GM19397 (cell line): Measurements from ENCODE around the gene FGF3.

Experiments used
- ATAC-seq: cut with Tn5 transposase; IDR thresholded peaks from one replicate; pipeline ENCODE4 v1.9.1; 2021; ENCODE audit warnings: mild to moderate bottlenecking, moderate library complexity; ENCODE audit not compliant: unreplicated experiment

The FGF3 gene

DNA sequence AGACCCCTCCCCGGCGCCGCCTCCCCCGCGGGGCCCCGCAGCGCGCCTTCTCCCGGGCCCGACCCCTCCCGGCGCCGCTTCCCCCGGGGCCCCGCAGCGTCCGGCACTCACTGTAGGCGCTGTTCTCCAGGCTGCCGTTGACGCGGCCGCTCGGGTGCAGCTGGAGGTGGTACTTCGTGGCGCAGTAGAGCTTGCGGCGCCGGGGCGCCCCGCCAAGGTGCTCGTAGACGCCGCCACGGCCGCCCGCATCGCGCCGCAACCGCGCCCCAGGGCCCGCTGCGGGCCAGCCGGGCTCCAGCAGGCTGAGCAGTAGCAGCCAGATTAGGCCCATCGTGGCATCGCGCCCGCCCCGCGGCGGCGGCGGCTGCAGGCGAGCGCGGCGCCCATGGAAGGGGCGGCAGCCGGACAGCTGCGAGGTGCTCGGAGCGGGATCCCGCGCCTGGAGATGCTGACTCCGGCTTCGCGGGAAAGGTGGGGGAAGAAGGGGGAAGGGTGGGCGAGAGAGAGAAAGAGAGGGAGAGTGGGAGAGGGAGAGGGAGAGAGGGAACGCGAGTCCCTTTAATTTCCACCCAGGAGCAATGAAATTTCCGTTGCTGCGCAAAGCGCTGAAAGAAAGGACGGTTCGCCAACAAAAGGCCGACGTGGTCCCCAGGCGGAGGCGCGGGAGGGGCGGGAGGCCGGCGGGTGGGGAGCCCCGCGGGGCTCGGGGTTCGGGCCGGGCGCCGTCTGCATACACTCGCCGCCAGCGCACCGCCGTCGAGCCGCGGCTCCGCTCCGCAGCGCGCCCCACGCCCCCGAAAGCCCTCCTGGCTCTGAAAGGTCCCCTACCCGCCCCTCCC, at the start of gene FGF3:
Gene FGF3 (minus strand): TSS at position 814 of the 839 bp plus-strand sequence. CDS start 483 bp downstream, at position 331.
- no peak for ATAC-seq

DNA sequence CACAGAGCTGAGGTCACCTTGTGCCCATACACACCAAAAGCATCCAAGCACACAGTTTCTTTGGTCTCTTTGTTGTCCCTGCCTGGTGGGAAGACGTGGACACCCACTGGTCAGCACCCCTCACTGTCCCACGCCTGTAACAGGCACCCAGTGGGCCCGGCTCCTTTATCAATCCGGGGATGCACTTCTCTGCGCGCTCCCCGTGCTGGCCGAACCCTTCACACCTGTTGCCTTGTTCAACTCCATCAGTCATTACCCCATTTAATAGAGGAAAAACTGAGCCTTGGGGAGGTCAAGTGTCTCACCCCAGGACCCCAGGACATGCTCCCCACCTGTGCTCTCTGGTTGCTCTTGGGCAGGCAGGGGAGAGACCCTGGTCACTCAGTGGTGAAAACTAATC, 49.7 kb upstream of the FGF3 start:
- ATAC-seq: no peak

DNA sequence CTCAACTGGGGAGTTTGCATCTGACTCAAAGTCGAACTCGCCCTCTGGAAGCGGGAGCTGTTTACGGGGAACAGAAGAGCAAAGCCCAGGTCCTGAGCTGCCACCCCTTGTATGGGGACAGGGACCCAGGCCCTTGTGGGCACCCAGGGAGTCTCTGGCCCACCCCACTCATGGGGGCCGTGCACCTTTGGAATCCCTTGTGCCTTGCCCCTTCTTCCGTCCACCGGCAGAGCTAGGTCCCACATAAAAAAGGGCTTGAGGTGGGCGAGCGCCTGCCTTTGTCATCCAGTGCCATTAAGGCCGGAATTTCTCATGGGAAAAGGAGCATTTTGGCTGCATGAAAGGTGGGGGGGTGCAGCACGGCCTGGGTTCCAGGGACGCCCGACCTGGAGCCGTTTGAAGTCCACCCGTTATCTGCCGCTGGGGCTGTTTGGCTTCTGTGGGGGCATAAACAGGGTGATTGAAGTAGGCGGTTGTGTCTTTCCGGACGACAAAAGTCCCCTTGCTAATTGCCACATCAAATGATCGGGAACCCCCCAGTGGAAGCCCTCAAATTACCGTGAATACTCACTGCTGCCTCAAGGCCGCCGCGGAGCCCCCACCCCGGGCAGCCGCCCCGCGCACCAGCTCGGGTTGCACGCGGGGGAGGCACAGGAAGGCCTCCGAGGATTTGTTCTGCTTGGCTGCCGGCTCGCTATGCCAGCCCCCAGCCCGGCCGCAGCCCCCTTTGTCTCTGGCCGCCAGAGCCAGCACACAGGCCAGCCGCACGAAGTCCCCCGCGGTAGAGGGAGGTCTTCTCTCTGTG, 49.0 kb upstream of the FGF3 start:
- no peak for ATAC-seq

DNA sequence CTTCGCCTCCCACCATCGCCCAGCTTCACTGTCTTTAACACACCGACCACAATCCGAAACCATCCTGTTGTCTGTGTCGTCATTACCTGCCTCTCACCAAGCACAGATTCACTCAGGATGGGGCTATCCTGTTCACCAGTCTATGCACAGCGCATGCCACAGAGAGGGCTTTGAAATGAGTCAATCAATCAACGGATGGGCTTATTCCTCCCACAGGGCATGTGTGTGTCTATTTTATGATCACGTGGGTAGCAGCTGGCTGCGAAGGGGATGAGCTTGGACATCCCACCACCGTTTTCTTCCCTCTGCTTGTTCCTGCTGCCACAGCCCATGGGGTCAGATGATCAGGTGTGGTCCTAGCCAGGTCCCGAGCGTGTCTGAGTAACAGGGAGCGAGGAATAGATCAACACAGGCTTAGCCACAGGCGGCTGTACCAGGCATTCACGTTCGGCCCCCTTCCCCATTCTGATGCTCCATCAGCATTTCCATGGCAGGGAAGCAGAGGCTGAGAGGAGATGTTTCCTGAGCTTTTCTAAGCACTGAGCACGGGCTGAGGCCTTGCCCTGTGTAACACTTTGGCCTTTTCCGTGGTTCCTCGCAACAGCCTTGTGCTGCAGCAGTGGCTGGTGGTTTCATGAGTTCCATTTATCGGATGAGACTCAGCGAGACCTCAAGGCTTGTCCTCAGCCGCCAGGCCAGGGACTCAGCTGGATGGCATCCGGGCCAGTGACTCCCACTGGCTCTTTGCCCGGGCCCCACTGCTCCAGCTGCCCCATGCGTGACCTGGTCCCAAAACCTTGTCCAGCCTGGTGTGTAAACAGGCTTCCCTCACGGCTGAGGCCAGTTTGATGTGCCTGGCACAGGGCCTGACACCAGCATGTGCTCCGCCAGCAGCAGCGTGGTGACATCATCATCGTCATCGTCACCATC, 48.1 kb upstream of the FGF3 start:
- ATAC-seq: no peak

DNA sequence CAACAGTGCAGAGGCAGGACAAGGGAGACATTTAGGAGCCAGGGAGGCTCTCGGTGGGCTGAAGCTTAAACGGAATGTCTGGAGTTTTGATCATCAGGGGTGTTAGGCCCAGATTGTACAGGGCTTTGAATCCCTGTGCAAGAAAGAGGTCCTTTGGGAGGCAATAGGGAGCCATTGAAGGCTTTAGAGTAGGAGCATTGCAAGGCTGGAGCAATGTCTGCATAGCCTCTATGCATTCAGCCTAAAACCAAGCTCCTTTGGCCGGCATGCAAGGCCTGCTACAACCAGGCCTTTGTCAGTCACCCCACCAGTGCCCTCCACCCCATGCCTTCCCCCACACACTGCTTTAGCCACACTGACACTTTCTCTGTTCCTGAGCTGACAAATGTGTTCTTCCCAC, 47.4 kb upstream of the FGF3 start:
- no peak for ATAC-seq

DNA sequence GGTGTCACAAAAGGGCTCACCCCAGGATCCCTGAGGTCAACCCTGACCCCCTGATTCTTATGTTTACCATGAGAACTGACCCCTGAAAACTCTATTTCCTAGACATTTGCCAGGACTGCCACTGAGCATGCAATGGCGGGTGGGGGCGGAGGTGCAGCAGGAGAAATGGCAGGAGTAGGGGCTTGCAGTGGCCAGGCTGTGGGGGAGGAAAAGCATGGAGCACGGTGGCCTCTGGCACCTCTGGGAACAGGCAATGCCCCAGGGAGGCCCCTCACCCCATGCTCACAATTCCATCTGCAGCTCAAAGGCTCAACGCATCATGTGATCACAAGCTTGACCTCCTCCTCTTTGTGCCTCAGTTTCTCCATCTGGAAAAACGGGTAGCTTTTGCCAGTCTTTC, 46.5 kb upstream of the FGF3 start:
- ATAC-seq: no peak

DNA sequence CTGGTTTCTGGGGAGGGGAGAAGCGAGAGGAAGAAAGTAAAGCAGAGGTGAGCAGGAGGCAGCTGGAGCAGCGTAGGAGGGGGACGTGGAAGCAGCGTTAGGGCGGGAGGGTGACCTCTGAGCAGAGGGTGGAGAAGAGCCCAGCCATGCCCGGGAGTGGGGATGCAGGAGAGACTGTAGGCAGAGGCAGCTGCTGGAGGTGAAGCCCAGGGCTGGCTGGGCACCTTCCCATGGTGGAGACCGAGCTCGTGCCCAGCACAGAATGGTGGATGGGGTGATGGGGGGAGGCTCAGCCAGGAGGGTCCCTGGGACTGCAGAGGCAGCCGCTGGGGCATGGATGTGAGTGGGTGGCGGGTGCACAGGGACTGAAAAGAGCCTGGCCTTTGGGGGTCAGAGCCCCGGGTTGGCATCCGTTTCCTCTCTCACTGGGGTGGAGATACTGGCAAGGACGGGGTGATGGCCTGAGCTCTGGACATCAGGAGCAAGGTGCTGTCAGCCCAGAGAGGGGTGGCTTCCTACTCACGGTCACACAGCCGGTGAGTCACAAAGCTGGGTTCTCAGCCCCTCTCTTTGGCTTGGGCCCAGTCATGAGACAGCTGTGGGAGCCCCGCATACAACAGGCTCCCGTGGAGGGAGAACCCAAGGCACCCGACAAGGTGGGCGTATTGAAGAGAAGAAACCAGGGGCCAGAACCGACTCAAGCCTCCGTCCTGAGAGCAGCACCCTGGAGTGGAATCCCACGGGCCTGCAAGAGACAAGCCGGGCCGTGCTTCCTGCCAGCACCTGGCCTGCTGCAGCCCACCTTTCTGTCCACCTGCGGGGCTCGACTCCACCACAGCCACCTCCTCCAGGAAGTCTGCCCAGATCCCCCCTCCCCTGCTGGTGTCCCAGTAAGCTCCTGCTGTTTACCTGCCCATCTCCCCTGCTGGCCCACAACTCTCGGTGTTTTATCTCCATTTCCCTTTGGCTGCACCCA, 45.8 kb upstream of the FGF3 start:
- no peak for ATAC-seq

DNA sequence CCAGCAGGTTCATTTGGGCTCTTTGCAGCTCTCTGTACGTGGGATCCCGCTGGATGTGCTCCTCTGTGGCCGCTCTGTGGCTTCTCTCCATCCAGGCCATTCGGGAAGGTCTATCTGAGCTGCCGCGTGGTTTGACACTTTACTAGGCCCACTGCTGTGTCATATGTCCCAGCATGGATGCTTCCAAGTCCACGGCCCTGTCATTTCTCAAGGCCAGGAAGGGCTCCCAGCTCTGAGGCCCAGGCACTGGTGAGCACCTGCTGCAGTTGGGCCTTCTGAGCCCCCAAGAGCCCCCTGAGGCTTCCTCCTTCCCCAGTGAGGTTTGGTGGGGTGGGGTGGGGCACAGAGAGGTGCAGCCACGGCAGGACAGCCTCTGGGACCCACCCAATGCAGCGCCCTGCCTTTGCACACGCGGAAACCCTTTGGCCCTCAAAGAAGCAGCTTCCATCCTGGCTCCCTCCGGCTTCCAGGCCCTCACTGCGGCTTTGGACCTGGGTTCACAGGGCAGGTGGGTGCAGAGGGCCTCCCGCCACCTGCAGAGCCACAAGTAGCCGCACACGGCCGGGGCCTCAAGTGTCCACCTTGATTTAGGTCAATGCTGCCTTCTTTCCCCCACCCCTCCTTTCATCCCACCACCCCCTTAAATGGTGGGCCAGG, 44.5 kb upstream of the FGF3 start:
- ATAC-seq: no peak

DNA sequence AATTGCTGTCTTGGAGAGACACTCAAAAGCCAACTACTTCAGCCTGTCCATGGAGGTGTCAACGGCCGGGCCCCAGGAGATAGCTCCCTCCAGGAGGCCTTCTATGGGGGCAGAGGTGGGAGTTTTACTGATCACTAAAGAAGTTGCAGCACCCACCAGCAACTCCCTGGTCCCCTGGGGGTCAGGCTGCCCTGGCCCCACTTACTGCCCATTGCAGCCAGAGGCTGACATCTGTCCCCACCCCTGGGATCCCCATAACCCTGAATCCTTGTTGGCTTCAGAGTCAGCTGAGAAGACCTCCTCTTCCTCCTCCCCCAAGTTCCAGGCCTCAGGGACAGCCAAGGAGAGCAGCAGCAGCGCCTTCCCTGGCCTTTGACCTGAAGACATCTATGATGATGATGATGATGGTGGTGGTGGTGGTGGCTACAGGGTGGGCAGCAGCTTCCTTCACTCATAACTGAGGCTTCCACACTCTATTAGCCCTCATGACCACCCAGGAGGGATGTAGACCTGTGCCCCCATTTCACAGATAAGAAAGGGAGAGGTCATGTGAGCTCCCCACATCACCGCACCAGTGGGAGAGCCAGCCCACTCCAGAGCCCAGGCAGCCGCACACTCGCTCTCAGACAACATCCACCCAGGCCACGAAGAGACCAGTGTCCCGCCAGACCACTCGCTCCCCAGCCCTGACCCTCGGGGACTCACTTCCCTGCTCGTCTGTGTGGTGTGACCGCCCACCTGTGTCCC, 43.8 kb upstream of the FGF3 start:
- ATAC-seq: no peak

DNA sequence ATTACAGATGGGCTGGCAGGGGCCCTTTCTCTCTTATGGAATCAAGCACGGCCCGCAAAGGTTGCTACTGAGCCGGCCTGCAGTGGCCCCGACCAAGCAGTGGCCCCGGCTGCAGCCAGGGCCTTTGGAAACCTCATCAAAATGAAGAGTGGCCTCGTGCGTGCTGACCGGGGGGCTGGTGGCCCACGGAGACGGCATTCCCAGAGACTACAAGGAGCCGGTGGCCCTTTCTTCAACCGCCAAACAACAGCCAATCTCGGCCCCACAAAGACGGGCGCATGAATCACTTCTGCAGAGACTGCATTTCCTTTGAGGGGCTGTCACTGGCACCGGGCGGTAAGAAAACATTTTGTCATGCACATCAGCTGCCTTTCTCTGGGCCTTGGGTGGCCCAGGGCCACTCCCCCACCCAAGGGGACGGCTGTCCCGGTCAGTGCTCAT, 43.1 kb upstream of the FGF3 start:
- no peak for ATAC-seq

DNA sequence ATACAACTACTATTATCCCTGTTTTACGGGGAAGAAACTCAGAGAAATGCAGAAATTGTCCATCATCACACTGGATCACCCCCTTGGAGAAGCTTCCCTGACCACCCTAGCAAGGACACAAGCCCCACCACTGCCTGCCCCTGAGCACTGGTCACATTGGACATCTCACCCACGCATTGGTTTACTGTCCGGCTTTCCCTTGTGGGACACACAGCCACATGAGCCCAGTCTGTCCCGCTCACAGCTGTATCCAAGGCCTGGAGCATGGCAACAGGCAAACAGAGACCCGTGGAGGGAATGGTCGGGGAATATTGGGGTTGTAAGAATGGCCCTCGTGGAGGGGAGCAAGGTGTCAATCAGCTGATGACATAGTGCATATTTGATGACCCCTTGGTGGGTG, 42.7 kb upstream of the FGF3 start:
- no peak for ATAC-seq

DNA sequence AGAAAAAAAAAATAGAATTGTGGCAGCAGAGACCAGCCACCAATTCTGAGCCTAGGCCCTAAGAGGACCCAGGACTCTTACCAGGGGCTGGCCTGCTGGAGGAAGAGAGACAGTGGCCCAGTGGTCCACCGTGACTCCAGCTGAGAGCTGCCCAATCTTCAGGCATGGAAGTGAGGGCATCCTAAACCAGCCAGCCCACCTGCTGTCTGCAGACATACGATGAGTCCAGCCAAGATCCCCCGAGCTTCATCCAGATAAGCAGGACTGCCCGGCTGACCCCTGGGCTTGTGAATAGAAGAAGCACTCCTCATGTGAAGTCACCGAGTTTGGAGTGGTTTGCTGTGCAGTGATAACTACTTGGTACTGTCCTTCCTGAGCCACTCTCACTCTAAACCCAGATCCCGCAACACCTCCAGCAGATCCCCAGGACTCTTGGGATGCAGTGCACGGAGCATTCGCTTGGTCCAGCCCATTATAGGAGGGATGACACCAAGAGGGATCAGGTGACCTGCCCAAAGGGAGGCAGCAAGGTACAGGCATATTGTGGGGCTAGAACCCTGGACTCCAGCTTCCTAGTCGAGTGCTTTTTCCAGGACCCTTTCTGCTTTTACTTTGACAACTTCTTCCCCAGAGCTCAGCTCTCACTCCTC, 41.7 kb upstream of the FGF3 start:
- no peak for ATAC-seq

DNA sequence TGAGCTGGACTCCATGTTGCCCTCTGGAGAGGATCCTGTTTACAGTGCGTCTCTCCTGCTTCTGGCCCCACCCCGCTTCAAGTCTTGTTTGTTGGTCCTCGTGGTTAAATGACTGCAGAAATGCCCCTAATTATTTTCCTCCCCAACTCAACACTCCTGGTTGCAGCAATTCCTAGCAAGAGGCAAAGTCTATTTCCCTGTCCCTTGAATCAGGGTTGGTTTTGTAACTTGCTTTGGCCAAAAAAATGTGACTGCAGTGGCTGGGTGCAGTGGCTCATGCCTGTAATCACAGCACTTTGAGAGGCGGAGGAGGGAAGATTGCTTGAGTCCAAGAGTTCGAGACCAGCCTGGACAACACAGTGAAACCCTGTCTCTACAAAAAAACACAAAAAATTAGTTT, 41.0 kb upstream of the FGF3 start:
- ATAC-seq: no peak

DNA sequence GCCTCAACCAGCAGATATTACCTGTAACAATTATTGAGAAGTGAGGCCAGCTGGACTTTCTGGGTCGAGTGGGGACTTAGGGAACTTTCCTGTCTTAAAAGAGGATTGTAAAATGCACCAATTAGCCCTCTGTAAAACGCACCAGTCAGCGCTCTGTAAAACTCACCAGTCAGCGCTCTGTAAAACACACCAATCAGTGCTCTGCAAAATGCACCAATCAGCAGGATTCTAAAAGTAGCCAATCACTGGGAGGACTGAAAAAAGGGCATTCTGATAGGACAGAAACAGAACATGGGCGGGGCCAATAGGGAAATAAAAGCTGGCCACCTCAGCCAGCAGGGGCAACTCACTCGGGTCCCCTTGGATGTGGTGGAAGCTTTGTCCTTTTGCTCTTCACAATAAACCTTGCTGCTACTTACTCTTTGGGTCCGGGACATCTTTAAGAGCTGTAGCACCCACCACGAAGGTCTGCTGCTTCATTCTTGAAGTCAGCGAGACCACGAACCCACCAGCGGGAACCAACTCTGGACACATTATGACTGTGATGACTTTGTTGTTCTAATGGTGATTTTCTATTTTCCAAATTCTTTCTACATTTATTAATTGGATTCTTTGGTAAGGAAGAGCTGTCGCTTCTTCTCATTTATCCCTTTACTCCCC, 40.2 kb upstream of the FGF3 start:
- no peak for ATAC-seq

DNA sequence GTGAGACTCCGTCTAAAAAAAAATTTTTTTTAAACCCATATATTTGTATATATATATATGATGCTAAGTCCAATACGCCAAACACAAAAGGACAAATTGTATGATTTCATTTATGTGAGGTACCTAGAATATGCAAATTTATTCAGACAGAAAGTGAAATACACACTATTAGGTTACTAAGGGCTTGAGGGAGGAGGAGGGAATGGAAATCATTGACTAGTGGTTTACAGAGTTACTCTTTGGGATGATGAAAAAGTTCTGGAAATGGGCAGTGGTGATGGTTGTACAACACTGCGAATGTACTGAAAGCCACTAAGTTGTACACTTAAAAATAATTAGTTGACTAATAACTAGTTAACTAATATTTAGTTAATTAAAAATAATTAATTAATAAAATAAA, 36.2 kb upstream of the FGF3 start:
- no peak for ATAC-seq

DNA sequence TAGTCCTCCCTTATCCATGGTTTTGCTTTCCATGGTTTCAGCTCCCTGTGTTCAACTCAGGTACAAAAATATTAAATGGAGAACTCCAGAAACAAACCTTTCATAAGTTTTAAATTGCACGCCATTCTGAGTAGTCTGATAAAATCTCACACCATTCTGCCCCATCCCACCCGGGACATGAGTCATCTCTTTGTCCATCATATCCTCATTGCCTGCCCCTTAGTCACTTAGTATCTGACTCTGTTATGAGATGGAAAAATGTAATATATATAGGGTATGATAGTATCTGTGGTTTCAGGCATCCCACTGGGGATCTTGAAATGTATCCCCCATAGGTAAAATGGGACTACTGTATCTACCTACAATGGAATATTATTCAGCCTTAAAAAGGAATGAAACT, 35.5 kb upstream of the FGF3 start:
- ATAC-seq: no peak

DNA sequence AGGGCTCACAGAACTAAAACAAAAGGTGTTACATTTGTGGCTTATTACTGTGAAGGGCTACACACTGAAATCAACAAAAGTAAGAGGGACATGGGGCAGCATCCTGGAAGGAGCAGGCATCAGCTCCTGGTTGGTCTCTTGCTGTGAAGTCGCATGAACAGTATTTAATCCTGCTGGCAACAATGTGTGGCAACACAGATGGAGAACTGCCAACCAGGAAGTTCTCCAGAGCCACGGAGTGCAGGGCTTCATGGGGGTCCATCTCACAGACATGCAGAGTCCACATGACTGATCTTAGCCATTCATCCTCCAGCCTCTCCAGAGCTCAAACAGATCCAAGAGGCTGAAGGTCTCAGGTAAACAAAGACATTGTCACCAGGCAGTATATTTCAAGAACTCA, 32.8 kb upstream of the FGF3 start:
- no peak for ATAC-seq

DNA sequence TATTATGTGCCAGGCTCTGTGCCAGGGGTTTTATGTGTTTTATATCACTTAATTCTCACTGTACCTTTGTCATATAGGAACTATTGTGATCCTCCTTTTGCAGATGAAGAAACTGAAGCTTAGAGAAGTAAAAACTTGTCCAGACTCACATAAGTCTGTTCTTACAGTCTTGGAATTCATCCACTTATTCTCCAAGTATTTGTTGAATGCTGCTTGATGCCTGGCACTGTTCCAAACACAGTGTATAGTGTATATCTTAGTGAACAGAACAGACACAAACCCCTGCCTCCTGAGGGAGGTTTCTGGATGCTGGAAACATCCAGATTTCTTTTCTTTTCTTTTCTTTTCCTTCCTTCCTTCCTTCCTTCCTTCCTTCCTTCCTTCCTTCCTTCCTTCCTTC, 29.0 kb upstream of the FGF3 start:
- ATAC-seq: no peak
